Glomerular endothelial cell (primary cell): ENCODE measurements around the gene CAPZB. TPM values are rescaled to one million over a fixed set of nuclear protein-coding genes. Genes with fewer than 3 reads are reported as not detected.

Source experiments
- DNase-seq: peaks from one replicate; pipeline ENCODE4 v3.0.0-alpha.2; 2011; ENCODE audit warnings: low read depth, low spot score; ENCODE audit errors: extremely low read depth
- total RNA-seq: library from RNA; depleted of rRNA; stranded (reverse); fragments of >200 nt; gene quantifications from 2 replicates; pipeline ENCODE4 v1.2.3, GENCODE V29; 2015

Gene CAPZB
- total RNA-seq, 1 donor from 2014 or later, result 215 TPM

GRCh38 chr1:19338323-19338762, 147.0 kb downstream of the CAPZB start:
- no peak for DNase-seq

GRCh38 chr1:19337289-19337688, 148.1 kb downstream of the CAPZB start:
- no peak for DNase-seq

GRCh38 chr1:19336543-19336942, 148.8 kb downstream of the CAPZB start:
- no peak for DNase-seq

- DNase-seq, result no peak
These were observed 151.6 kb downstream of the CAPZB start for GRCh38 chr1:19333587-19334354.

GRCh38 chr1:19332832-19333231, 152.5 kb downstream of the CAPZB start:
- DNase-seq, result no peak

- no peak for DNase-seq
These were observed 154.0 kb downstream of the CAPZB start for GRCh38 chr1:19331262-19331878.

- no peak for DNase-seq
These were observed 154.7 kb downstream of the CAPZB start for GRCh38 chr1:19330449-19331135.

- no peak for DNase-seq
These were observed 155.7 kb downstream of the CAPZB start for GRCh38 chr1:19329611-19330010.

- DNase-seq, result no peak
These were observed 156.2 kb downstream of the CAPZB start for GRCh38 chr1:19329188-19329587.

- DNase-seq, result no peak
These were observed 156.9 kb downstream of the CAPZB start for GRCh38 chr1:19328486-19328885.

- DNase-seq, result no peak
These were observed 157.6 kb downstream of the CAPZB start for GRCh38 chr1:19327736-19328135.

- no peak for DNase-seq
These were observed 158.0 kb downstream of the CAPZB start for GRCh38 chr1:19327301-19327700.

GRCh38 chr1:19326748-19327065, 158.6 kb downstream of the CAPZB start:
- no peak for DNase-seq

GRCh38 chr1:19325958-19326747, 159.2 kb downstream of the CAPZB start:
- DNase-seq, result no peak

- no peak for DNase-seq
These were observed 159.9 kb downstream of the CAPZB start for GRCh38 chr1:19325368-19325957.

GRCh38 chr1:19324665-19324990, 160.7 kb downstream of the CAPZB start:
- DNase-seq, result no peak

GRCh38 chr1:19323987-19324664, 161.2 kb downstream of the CAPZB start:
- DNase-seq, result no peak

- no peak for DNase-seq
These were observed 162.9 kb downstream of the CAPZB start for GRCh38 chr1:19322481-19322880.

GRCh38 chr1:19321071-19321470, 164.3 kb downstream of the CAPZB start:
- DNase-seq, result no peak

GRCh38 chr1:19319196-19319595, 166.1 kb downstream of the CAPZB start:
- DNase-seq, result no peak
